ENCODE results near the gene SLC43A2. TPM values are rescaled to one million over a fixed set of nuclear protein-coding genes. Genes with fewer than 3 reads are reported as not detected.

SLC43A2 gene
- total and polyA plus RNA-seq, 3 donors from 2014 or later: 11.7 to 15.7 (median 12.4) TPM

GRCh38 chr17:1624650-1625049 lies 4.0 kb downstream of the SLC43A2 start:
- Histone ChIP-seq H3K4me3 (no peak overlapping the region), H3K27me3 (no peaks in the 10 kb centered on the region), H3K4me1 (peaks cover 26% of the 10 kb centered on the region), H3K36me3 (ENCODE audit: low read depth, missing control alignments) (no peaks in the 10 kb centered on the region), H3K9me3 (no peaks in the 10 kb centered on the region), H3K27ac (no peak overlapping the region)
- intact Hi-C loops (cut with DNase I; ENCODE audit: low total_unique reads): loop anchor here (5.0 kb wide), 1 partner anchor 47 kb away; no protein-coding TSS in a partner anchor
- WGBS, 2 donors: 84 to 87% methylated on average over 12 of the region's 12 CpGs
- no peak for DNase-seq
- TF ChIP-seq POLR2A (IDR thresholded peaks at IDR 0.05): no peak
- TF ChIP-seq, protein P1, sequence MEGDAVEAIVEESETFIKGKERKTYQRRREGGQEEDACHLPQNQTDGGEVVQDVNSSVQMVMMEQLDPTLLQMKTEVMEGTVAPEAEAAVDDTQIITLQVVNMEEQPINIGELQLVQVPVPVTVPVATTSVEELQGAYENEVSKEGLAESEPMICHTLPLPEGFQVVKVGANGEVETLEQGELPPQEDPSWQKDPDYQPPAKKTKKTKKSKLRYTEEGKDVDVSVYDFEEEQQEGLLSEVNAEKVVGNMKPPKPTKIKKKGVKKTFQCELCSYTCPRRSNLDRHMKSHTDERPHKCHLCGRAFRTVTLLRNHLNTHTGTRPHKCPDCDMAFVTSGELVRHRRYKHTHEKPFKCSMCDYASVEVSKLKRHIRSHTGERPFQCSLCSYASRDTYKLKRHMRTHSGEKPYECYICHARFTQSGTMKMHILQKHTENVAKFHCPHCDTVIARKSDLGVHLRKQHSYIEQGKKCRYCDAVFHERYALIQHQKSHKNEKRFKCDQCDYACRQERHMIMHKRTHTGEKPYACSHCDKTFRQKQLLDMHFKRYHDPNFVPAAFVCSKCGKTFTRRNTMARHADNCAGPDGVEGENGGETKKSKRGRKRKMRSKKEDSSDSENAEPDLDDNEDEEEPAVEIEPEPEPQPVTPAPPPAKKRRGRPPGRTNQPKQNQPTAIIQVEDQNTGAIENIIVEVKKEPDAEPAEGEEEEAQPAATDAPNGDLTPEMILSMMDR (IDR thresholded peaks at IDR 0.05): no peak

GRCh38 chr17:1623057-1623630 lies 5.5 kb downstream of the SLC43A2 start:
- Histone ChIP-seq H3K4me3 (no peak overlapping the region), H3K27ac (no peak overlapping the region), H3K4me1 (peaks cover 21% of the 10 kb centered on the region), H3K9me3 (no peaks in the 10 kb centered on the region), H3K36me3 (ENCODE audit: low read depth, missing control alignments) (no peaks in the 10 kb centered on the region), H3K27me3 (no peaks in the 10 kb centered on the region)
- TF ChIP-seq POLR2A (IDR thresholded peaks at IDR 0.05): no peak
- TF ChIP-seq, protein P1 (IDR thresholded peaks at IDR 0.05): no peak
- 97 to 98% methylated on average over 13 to 14 of the region's 14 CpGs for WGBS, 2 donors
- intact Hi-C loops (cut with DNase I; ENCODE audit: low total_unique reads): no loop called here
- DNase-seq: no peak

- no peaks in the 10 kb centered on the region for H3K36me3 ChIP-seq (ENCODE audit: low read depth, missing control alignments)
- WGBS, 2 donors: 78 to 87% methylated on average over 20 to 22 of the region's 22 CpGs
- no peak overlapping the region for H3K4me3 ChIP-seq
- no peaks in the 10 kb centered on the region for H3K27me3 ChIP-seq
- no peaks in the 10 kb centered on the region for H3K9me3 ChIP-seq
- no peak overlapping the region for H3K27ac ChIP-seq
- intact Hi-C loops (cut with DNase I; ENCODE audit: low total_unique reads): no loop called here
- H3K4me1 ChIP-seq: peaks cover 7% of the 10 kb centered on the region
- TF ChIP-seq, protein P1 (IDR thresholded peaks at IDR 0.05): no peak
- TF ChIP-seq POLR2A (IDR thresholded peaks at IDR 0.05): no peak
- no peak for DNase-seq
Measured at GRCh38 chr17:1621273-1621954, 7.2 kb downstream of the SLC43A2 start.

- TF ChIP-seq POLR2A (IDR thresholded peaks at IDR 0.05): no peak
- TF ChIP-seq, protein P1 (IDR thresholded peaks at IDR 0.05): no peak
- H3K36me3 ChIP-seq (ENCODE audit: low read depth, missing control alignments): no peaks in the 10 kb centered on the region
- no peaks in the 10 kb centered on the region for H3K9me3 ChIP-seq
- no peak overlapping the region for H3K27ac ChIP-seq
- intact Hi-C loops (cut with DNase I; ENCODE audit: low total_unique reads): no loop called here
- no peaks in the 10 kb centered on the region for H3K27me3 ChIP-seq
- H3K4me3 ChIP-seq: no peak overlapping the region
- 85 to 91% methylated on average over 13 of the region's 13 CpGs for WGBS, 2 donors
- no peak for DNase-seq
- peaks cover 7% of the 10 kb centered on the region for H3K4me1 ChIP-seq
Measured at GRCh38 chr17:1620486-1620885, 8.1 kb downstream of the SLC43A2 start.
